ENCODE results near the gene UGT3A1.
"Not testable (repeated sequence)": the region's sequence is repeated elsewhere in the genome, so short reads cannot be mapped to it uniquely, and the experiment has no call there.

UGT3A1 gene

DNA sequence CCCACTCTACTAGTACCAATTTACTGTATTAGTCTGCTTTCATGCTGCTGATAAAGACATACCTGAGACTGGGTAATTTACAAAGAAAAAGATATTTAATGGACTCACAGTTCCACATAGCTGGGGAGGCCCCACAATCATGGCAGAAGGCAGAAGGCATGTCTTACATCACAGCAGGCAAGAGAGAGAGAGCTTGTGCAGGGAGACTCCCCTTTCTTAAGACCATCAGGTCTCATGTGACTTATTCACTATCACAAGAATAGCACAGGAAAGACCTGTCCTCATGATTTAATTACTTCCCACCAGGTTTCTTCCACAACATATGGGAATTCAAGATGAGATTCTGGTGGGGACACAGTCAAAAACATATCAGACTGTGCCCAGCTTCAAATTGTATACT, 11.5 kb downstream of the UGT3A1 start:
- DNase-seq: no peak

- not testable (repeated sequence) for DNase-seq
Measured at GRCh38 chr5:35976859-35977258, 14.3 kb downstream of the UGT3A1 start.

DNA sequence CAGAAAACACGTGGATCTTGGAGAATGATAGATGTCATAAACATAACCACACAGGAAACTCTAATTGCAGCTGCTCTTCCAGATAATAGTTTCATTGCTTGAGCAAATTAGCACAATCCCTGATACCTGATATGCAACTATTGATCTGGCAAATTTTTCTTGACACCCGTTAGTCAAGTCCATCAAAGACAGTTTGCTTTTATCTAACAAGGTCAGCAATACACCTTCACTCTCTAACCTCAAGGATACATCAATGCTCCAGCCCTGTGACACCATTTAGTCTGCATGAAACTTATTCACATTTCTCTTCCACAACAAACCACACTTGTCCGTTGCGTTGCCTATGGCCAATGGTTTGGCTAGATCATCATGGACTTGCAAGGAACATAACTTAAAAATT, 16.6 kb downstream of the UGT3A1 start:
- no peak for DNase-seq

DNA sequence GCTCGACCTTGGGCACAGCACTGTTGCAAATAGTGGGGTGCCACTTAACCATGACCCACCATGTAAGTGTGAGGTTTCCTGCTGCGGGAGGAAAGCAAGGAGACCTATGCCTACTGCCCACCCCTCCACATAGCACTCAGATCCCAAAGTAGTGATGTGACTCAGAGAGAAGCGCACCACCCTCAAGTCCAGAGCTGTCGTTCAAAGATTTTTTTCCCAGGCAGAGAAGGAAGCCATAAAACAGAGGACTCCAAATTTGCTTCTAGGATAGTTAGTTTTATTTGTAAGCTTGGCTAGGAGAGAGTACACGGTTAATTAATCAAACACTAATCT, 19.3 kb downstream of the UGT3A1 start:
- no peak for DNase-seq

DNA sequence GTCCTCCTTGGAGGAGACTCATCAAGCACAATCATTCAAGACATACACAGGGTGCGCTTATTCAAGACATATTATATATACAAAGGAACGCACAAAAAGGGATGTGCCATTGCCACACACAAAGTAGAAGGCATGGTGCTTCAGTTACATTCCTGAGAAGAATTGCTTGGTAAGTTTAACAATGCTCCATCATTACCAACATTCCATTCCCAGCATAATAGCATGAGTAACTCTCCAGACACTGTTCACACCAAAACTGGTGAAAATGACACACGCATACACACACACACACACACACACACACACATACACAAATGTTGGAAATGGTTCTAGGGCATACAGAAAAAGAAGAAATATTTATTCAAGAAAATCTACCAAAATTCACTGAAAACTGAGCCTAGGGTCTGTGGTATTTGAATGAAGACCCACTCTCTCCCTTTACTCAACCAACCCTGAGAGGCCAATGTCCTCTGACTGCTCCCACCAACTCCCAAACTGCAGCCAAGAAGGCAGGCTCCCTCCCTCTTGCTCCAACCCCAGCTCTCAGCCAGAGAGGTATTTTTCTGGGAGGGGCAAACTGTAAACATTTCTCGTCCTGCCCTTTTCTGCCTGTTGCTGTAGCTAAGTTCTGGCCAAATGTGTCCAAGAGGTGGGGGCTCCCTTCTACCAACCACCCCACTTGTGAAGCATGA, 19.9 kb downstream of the UGT3A1 start:
- no peak for DNase-seq

DNA sequence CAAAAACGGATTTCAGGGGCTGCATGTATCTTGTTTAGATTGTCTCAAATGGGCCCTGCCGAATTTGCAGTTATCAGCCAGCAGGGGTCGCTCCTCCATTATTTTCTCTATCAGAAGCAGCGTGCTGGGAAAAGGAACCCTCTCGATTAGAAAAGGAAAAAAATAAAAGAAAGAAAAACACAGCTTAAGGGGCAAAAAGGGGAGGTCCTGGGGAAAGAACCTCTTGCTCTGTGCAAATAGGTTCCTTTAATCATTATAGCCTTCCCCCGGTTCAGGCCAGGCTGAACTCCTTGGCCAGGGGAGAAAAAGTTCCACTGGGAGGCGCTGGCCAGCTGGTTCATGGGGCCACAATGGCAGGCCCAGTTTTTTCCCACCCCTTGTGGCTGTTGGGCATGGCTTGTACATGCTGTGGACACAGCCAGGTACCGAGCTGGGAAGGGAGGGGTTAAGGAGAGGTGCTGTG, 27.8 kb downstream of the UGT3A1 start:
- no peak for DNase-seq

DNA sequence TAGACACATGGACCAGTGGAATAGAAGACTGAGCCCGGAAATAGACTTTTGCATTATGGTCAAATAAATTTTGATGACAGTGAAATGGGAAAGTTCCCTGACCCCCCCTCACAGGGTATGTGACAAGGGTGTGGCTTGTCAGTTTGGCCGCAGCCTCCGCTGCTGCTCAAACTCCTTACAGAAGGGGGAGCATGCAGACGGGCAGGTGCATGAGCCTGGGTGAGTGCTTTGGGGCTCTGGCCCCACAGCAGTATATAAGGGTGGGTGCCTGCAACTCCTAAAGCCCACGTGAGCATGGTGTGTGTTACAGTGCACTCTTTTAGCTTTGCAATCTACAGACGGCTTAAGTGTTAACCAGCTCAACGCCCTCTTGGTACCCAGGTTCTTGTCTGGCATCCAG, 30.9 kb downstream of the UGT3A1 start:
- no peak for DNase-seq

DNA sequence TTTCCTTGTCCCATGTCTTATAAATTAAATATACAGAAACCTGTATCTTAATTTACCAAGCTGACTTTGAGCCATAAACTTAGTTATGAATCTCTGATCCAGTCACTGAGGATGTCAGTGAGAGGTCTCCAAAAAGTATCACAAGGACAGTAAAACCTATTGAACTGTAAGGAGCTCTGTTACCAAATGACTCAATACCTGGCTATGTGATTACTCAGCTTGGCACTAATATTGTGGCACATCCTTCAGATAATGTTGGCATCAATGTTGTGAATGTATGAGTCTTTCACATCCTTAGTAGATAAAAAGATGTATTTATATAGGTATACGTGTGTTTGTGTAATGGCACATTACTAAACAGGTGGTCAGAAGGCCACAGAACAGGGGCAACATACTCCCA, 34.8 kb downstream of the UGT3A1 start:
- no peak for DNase-seq

- DNase-seq: no peak
Measured at GRCh38 chr5:35954175-35954574, 37.0 kb downstream of the UGT3A1 start.

- DNase-seq: no peak
Measured at GRCh38 chr5:35947085-35947484, 44.1 kb downstream of the UGT3A1 start.

DNA sequence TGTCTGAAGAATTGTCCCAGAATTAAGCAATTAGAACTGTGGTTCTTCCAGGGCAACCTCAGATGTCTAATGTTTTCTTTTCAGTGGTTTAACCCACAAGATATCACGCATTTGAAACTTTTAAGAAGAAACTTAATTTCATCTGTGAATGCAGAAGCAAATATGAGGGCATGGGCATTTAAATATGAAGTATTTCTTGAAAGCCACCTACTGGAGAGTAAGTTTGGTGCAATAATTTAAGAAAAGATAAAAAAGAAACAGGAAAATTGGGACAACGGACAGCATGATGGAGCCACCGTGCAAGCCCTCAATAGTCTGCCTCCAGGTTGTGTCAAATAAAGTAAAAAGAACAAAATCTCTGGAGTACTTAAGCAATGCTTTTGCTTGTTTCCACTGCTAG, 51.6 kb downstream of the UGT3A1 start:
- no peak for DNase-seq

GRCh38 chr5:35938568-35939227, 52.5 kb downstream of the UGT3A1 start, which contains the start of gene CAPSL:
TSS of gene CAPSL (minus strand) at chr5:35938622. CDS start at chr5:35921120, 17,502 bp downstream.
- DNase-seq: no peak

DNA sequence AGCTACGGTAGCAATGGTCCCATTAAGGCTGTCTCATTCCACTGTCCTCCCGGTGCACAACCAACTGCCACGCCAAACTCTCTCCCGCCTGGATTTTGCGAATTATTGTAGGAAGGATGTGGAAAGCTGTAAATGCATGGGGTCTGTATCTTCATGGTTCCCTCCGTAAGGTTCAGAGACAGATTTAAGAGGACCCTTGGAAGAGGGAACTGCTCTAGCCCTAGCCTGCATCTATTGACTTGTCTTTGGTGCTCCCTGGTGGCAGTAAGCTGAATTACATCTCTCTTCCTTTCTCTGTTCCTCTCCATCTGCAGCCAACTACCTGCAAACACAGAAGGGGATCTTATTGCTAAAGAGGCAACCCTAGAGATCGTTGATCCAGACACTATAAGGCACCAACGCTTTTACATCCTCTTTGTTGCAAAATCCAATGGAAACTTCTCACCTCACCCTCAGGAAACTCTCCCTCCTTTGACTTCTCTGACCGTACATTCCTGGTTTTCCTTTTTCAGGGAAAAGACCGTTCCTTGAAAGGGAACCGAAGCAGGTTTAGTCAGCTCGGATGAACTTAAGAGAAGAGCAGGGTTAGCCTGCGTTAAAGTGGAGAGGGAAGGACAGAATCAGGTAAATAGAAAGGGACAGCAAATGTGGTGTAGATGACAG, 64.7 kb downstream of the UGT3A1 start:
- peak; percentile 30 for DNase-seq

DNA sequence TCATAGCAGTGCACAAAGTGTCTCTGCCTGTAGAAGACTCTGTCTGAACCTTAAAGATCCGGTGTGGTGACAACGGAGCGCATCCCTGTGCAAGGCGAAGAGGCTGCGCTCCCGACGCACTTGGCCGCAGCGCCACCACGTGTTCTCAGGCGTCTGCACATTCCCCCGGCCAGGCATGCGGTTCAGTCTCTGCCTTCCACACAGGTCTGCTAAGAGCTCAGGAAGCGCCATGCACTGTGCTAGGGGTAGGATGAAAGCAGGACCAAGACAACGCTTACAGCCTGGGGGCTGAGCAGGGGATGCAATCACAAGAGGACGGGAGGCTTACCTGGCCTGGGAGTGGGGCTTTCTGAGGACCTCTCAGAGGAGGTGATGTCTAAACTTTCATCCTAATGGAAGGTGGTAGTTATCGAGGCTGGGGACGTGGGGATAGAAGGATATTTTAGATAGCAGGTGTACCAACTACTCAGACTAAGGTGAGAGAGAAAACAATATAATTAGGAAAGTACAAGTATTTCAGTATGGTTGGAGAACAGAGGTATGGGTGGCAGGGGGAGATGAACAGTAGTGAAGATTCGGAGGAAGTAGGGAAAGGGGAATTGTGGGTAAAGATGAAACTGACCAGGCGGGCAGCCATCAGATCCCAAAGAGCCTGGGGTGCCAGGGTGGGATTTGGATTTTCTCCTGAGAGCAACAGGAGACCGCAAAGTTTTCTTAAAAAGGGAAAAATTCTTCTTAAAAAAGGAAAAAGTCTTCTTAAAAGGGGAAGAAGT, 66.1 kb downstream of the UGT3A1 start:
- peak; percentile 80 for DNase-seq

DNA sequence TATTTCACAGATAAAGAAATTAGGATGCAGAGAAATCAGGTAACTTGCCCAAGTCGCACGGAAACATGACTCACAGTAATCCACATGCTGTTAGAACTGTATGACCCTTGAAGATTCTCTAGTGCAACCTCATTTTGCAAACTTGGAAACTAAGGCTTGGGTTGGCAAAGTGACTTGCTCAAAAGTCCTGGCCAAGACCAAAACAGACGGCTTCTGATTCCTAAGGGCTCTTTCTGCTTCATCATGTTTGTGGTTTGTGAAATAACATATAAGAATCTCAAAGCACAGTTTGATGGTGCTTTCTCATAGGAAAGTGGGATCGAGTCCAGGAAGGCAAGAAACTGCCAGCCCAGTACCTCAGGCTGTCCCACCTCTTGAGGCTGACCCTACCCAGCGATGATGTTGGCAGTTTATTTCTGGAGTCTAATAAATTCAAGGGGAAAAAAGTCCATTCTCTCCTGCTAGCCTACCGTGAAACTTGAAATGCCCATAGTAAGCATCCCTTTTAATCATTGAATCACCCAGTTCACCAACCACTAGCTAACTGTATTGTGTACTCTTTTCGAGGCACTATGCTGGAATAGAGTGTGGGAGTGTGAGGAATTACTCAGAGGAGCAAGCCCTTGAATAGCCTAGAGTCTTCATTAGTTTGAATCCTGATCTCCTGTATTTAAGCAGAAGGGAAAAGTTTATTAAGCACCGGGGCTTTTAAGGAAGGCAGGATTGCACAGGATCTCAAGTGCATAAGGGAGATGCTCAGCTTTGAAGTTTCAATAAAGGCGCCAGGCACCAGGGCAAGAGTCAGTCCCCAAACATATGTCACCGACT, 66.9 kb downstream of the UGT3A1 start:
- DNase-seq: no peak

DNA sequence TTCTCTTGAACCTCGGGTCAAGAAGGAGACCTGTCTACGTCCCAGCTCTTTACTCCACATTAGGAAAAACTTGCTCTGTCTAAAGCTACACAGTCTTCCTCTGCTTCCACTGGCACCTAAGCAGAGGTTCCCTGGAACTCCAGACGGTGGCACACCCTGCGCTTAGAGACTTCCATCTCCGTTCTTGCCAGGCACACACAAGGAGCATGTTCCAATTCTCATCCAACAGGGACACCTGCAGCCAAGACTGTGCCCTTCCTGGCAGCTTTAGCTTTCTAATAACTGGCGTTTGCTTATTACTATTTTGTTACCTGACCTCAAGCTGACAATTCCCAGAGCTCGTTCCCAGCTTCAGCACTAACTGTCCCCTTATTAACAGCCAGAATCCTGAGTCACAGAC, 68.7 kb downstream of the UGT3A1 start:
- no peak for DNase-seq

GRCh38 chr5:35921930-35922329, 69.3 kb downstream of the UGT3A1 start:
- no peak for DNase-seq

GRCh38 chr5:35920890-35921289, 70.3 kb downstream of the UGT3A1 start:
- no peak for DNase-seq

- DNase-seq: no peak
Measured at GRCh38 chr5:35919191-35919590, 72.0 kb downstream of the UGT3A1 start.

- no peak for DNase-seq
Measured at GRCh38 chr5:35908814-35909213, 82.4 kb downstream of the UGT3A1 start.

DNA sequence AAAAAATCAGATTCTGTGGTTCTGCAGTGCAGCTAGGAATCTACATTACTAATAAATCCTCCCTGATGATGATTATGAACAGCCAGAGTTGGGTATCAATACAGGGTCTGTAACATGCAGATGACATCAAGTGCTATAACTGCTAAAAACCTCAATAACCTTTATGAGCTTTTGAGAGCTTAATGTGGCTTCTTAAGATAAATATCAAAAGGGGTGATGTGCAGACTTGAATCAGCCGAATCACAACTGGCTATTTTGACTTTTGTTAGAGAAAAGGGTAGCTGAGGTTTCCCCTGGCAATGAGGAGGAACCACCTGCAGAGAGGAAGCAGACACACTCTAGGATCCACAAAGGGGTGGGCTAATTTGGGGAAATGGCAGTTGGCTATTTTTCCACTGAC, 83.0 kb downstream of the UGT3A1 start:
- no peak for DNase-seq

DNA sequence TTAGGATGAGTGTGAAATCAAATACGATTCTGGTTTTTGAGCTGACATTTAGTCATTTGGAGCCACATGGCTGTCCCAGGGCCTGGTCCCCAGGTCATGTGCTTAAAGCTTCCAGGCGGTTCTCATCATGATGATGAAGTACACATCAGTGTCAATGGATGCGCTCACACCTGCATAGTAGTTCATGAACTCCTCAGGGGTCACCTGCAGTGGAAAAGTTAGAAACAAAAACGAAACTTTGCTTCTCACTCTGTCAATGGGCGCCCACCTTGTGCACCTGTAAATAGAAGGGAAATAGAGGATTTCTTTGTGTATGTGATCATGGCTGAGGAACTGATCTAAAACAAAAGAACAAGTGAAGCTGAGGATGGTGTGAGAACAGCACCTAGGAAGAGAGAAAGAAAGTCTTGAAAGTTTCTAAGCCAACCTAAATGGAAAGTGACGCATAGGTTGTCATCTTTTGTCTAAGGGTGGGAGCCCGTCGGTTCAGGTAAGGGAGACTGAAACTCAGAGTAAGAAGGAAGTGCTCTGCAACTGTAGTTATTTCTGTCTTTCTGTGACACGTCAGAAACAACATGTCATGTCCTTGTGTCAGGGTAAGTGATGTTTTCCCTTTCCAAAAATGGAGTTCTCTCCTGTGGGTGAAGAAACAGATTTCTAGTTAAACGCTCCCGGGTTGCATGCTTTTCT, 86.6 kb downstream of the UGT3A1 start:
- DNase-seq: no peak
